Measurements from ENCODE around the gene CAV1. TPM values are rescaled to one million over a fixed set of nuclear protein-coding genes. Genes with fewer than 3 reads are reported as not detected.

Gene CAV1, protein sequence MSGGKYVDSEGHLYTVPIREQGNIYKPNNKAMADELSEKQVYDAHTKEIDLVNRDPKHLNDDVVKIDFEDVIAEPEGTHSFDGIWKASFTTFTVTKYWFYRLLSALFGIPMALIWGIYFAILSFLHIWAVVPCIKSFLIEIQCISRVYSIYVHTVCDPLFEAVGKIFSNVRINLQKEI
- total RNA-seq (2012; rRNA removed): 1,496 and 1,592 TPM in 2 replicates
- 1,549 and 1,808 TPM in 2 replicates for polyA plus RNA-seq (2012; rRNA removed)
- 1,102 and 4,328 TPM in 2 replicates for polyA plus RNA-seq (2012; cell fraction: cytosol; rRNA removed)
- 319 and 633 TPM in 2 replicates for polyA plus RNA-seq (2012; cell fraction: nucleus; rRNA removed; ENCODE audit: low replicate concordance)
- Bru-seq, nascent RNA: percentile 99 among the genes with signal in this experiment
- percentile 98 among the genes with signal in this experiment for BruChase-seq, experiment 1, labeled RNA remaining after a 6-hour chase
- BruChase-seq, experiment 2, labeled RNA remaining after a 2-hour chase: percentile 98 among the genes with signal in this experiment
- long read RNA-seq, transcript CAV1-206 (3 exons, 1,653 nt): minor isoform, 52 of 1,142 reads
- long read RNA-seq, transcript CAV1-203 (3 exons, 845 nt): minor isoform, 30 of 1,142 reads
- long read RNA-seq, transcript CAV1-202 (2 exons, 2,628 nt): major isoform, 722 of 1,142 reads
- long read RNA-seq, transcript CAV1-201 (3 exons, 2,704 nt): minor isoform, 150 of 1,142 reads
- long read RNA-seq, partial matches to known transcripts: 169 of 1,142 reads
- long read RNA-seq, other reads (novel, unspliced or antisense): 18 of 1,142 reads

- peak within 1 kb of the TSS; percentile 95 for H2BK20ac ChIP-seq (ENCODE audit: low read depth, low read length)
- H3K27ac ChIP-seq (ENCODE audit: insufficient read depth, low read length): peak within 1 kb of the TSS; percentile 95
- no peaks in the 10 kb centered on the region; the same call in none of the 2 replicates for H4K20me1 ChIP-seq (ENCODE audit: insufficient read depth, low read length)
- dilution Hi-C loops (cut with HindIII; ENCODE audit: low sequenced_read_pairs, unreplicated experiment) (loop anchor here (25.0 kb wide), 1 partner anchor 262 kb away; no protein-coding TSS in a partner anchor), in situ Hi-C loops (cut with MboI; ENCODE audit: low sequenced_read_pairs) (loop anchor here (5.0 to 10.0 kb wide), 2 partner anchors 262 to 350 kb away; no protein-coding TSS in a partner anchor), intact Hi-C loops (cut with micrococcal nuclease) (loop anchor here (1.0 to 5.0 kb wide), 6 partner anchors 52 to 387 kb away; no protein-coding TSS in a partner anchor)
- peak within 1 kb of the TSS; percentile 91 for H2BK15ac ChIP-seq (ENCODE audit: low read depth, low read length)
- peak within 1 kb of the TSS; percentile 99 for H2BK5ac ChIP-seq (ENCODE audit: low read depth, low read length, poor library complexity, severe bottlenecking)
- H3K14ac ChIP-seq (replicated peaks; ENCODE audit: low read depth, low read length): peak within 1 kb of the TSS; percentile 99
- peak within 1 kb of the TSS; percentile 98 for H4K91ac ChIP-seq (ENCODE audit: insufficient read depth, low read depth, low read length)
- POLR2A ChIA-PET (ENCODE audit: unreplicated experiment): interaction anchor here (0.7 kb wide), 1 partner anchor 25 kb away, joined by 3 read pairs; no protein-coding TSS in a partner anchor
- peaks cover 8% of the 10 kb centered on the region for H3K4me1 ChIP-seq (ENCODE audit: control insufficient read depth, insufficient read depth, low read length)
- peak within 1 kb of the TSS; percentile 72 for H3K4me3 ChIP-seq (ENCODE audit: insufficient read depth, low read depth, low read length)
- peaks cover 10% of the 10 kb centered on the region for H3K36me3 ChIP-seq (ENCODE audit: control insufficient read depth, insufficient read depth, low read length)
- H4K5ac ChIP-seq (ENCODE audit: low read depth, low read length): peak within 1 kb of the TSS; percentile 89
- WGBS, 2 experiments (ENCODE audit: extremely low coverage in 2 of 2, insufficient read length in 1 of 2): 0% methylated on average over 9 of the region's 42 CpGs; no CpG with 5 or more reads in 1 of the 2 experiments
- peak within 1 kb of the TSS; percentile 71 to 95 for H4K8ac ChIP-seq (ENCODE audit: low read depth in 2 of 2, low read length in 2 of 2)
- no peaks in the 10 kb centered on the region for H3K27me3 ChIP-seq (ENCODE audit: control insufficient read depth, insufficient read depth, low read length)
- peak within 1 kb of the TSS; percentile 97 for H3K56ac ChIP-seq (ENCODE audit: extremely low read depth, insufficient read depth, low read length)
- no peaks in the 10 kb centered on the region for H3K9me3 ChIP-seq (ENCODE audit: control insufficient read depth, insufficient read depth, low read length)
- no TSS peak for BruUV-seq (replicated peaks)
- CTCF ChIA-PET: interaction anchor here (0.7 kb wide), 1 partner anchor 875 kb away, joined by 4 read pairs; no protein-coding TSS in a partner anchor
- peak within 1 kb of the TSS; percentile 97 for H3K18ac ChIP-seq (ENCODE audit: low read depth, low read length)
- H3K4ac ChIP-seq (ENCODE audit: low read depth, low read length): peak within 1 kb of the TSS; percentile 97
- DNase-seq (peak; percentile 92), ATAC-seq (ENCODE audit: low read depth) (peak; percentile 66)
- H3K23ac ChIP-seq (ENCODE audit: low read depth, low read length): peak within 1 kb of the TSS; percentile 99
- peak within 1 kb of the TSS; percentile 94 for H3K4me2 ChIP-seq (ENCODE audit: low read depth, low read length)
- H2AFZ ChIP-seq (replicated peaks; ENCODE audit: low read length, poor library complexity): peak within 1 kb of the TSS; percentile 86
- peak within 1 kb of the TSS; percentile 96 for H2AK5ac ChIP-seq (ENCODE audit: low read depth, low read length)
- peaks cover 7% of the 10 kb centered on the region; the same call in 1 of the 2 replicates for H3K9me1 ChIP-seq (ENCODE audit: insufficient read depth, low read length)
- peak within 1 kb of the TSS; percentile 95 for H2BK120ac ChIP-seq (ENCODE audit: low read depth, low read length)
- peak within 1 kb of the TSS; percentile 100 for H2AK9ac ChIP-seq (replicated peaks; ENCODE audit: low read depth, low read length, poor library complexity)
- H3K9ac ChIP-seq (ENCODE audit: low read depth, low read length): peak within 1 kb of the TSS; percentile 98
- H3K79me1 ChIP-seq (ENCODE audit: low read depth in 1 of 2, low read length in 2 of 2): peaks cover 0 to 23% of the 10 kb centered on the region in 2 experiments; a peak in 2 of 4 replicates
- TF ChIP-seq USF2 (IDR thresholded peaks at IDR 0.05; ENCODE audit: low read depth, low read length): no peak
- TF ChIP-seq BHLHE40 (IDR thresholded peaks at IDR 0.05; ENCODE audit: low read depth, low read length): 0 out of 2 replicates have a peak, but pooled peaks have one; percentile 10
- no peak for TF ChIP-seq NFE2L2 (IDR thresholded peaks at IDR 0.05; ENCODE audit: low read depth, low read length)
- TF ChIP-seq, protein P1, sequence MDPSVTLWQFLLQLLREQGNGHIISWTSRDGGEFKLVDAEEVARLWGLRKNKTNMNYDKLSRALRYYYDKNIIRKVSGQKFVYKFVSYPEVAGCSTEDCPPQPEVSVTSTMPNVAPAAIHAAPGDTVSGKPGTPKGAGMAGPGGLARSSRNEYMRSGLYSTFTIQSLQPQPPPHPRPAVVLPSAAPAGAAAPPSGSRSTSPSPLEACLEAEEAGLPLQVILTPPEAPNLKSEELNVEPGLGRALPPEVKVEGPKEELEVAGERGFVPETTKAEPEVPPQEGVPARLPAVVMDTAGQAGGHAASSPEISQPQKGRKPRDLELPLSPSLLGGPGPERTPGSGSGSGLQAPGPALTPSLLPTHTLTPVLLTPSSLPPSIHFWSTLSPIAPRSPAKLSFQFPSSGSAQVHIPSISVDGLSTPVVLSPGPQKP (IDR thresholded peaks at IDR 0.05; ENCODE audit: borderline replicate concordance, low read depth, low read length): no peak
- peak; percentile 39 for TF ChIP-seq CTCF (conservative IDR thresholded peaks at IDR 0.05; ENCODE audit: low read depth, low read length)
- peak; percentile 68; the same call in 1 of the 2 replicates for TF ChIP-seq POLR2A (IDR thresholded peaks at IDR 0.05; ENCODE audit: low read depth, low read length)
- TF ChIP-seq CEBPB (IDR thresholded peaks at IDR 0.05; ENCODE audit: low read depth, low read length): peak; percentile 51
- TF ChIP-seq SMC3 (IDR thresholded peaks at IDR 0.05; ENCODE audit: low read depth, low read length): peak; percentile 44
- no peak for TF ChIP-seq MXI1 (IDR thresholded peaks at IDR 0.05; ENCODE audit: borderline replicate concordance, low read depth, low read length)
Measured at GRCh38 chr7:116524609-116525297, at the start of gene CAV1. Gene CAV1, plus strand, starts transcription at chr7:116525036. Its CDS starts 27 bp downstream, at chr7:116525063.
